Measurements from ENCODE around the gene NOTCH1.

DNA sequence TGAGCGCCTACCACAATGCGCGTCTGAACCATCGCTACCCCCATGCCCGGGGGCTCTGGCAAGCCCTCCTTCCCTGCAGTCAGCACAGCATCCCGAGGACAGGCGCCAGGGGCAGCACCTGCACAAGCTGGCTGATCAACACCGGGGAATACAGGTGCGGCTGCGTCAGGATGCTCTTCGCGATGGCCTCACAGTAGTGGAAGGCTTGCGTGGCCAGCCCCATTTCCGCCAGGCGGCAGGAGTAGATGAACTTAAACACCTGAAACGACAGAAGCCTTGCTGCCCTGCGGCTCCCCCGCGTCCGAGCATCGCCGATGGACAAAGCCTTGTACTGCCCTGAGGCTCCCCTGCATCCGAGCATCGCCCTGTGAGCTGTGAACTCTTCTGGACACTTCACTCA lies 88.5 kb downstream of the NOTCH1 start:
- TF ChIP-seq, protein P1, sequence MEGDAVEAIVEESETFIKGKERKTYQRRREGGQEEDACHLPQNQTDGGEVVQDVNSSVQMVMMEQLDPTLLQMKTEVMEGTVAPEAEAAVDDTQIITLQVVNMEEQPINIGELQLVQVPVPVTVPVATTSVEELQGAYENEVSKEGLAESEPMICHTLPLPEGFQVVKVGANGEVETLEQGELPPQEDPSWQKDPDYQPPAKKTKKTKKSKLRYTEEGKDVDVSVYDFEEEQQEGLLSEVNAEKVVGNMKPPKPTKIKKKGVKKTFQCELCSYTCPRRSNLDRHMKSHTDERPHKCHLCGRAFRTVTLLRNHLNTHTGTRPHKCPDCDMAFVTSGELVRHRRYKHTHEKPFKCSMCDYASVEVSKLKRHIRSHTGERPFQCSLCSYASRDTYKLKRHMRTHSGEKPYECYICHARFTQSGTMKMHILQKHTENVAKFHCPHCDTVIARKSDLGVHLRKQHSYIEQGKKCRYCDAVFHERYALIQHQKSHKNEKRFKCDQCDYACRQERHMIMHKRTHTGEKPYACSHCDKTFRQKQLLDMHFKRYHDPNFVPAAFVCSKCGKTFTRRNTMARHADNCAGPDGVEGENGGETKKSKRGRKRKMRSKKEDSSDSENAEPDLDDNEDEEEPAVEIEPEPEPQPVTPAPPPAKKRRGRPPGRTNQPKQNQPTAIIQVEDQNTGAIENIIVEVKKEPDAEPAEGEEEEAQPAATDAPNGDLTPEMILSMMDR (tag by site-specific recombination; IDR thresholded peaks at IDR 0.05) = no peak
- TF ChIP-seq TCF7L2 (IDR thresholded peaks at IDR 0.05; ENCODE audit: borderline replicate concordance, low read depth, low read length) (no peak), ZBTB21 (tag by site-specific recombination; IDR thresholded peaks at IDR 0.05) (no peak), ZNF112 (tag by site-specific recombination; IDR thresholded peaks at IDR 0.05) (no peak), SALL2 (tag by site-specific recombination; IDR thresholded peaks at IDR 0.05; ENCODE audit: borderline replicate concordance) (no peak)
